ENCODE results near the gene TMEM131L.

The TMEM131L gene

DNA sequence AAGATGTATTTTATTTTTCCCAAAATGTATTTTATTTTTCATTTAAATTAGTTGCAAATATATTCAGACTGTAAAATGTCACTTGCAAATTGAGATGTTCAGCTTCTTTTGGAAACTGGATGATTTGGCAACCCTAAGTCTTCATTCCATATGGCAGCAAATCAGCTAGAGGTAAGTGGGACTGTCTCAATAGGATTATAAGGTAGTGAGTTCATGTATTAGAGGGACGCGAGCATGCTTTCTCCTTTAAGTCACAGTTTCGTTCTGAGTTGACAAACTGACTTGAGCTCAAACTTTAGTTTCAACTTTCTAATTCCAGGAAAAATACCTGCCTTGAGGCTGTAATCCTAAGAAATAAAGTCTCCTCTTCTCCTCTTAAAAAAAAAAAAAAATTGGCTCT lies 44.2 kb upstream of the TMEM131L start:
- DNase-seq (ENCODE audit: low read depth): no peak
- no peak overlapping the region for H3K4me3 ChIP-seq (ENCODE audit: low read depth, low read length)
- TF ChIP-seq, protein P1, sequence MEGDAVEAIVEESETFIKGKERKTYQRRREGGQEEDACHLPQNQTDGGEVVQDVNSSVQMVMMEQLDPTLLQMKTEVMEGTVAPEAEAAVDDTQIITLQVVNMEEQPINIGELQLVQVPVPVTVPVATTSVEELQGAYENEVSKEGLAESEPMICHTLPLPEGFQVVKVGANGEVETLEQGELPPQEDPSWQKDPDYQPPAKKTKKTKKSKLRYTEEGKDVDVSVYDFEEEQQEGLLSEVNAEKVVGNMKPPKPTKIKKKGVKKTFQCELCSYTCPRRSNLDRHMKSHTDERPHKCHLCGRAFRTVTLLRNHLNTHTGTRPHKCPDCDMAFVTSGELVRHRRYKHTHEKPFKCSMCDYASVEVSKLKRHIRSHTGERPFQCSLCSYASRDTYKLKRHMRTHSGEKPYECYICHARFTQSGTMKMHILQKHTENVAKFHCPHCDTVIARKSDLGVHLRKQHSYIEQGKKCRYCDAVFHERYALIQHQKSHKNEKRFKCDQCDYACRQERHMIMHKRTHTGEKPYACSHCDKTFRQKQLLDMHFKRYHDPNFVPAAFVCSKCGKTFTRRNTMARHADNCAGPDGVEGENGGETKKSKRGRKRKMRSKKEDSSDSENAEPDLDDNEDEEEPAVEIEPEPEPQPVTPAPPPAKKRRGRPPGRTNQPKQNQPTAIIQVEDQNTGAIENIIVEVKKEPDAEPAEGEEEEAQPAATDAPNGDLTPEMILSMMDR (conservative IDR thresholded peaks at IDR 0.05; ENCODE audit: low read depth, low read length): no peak

DNA sequence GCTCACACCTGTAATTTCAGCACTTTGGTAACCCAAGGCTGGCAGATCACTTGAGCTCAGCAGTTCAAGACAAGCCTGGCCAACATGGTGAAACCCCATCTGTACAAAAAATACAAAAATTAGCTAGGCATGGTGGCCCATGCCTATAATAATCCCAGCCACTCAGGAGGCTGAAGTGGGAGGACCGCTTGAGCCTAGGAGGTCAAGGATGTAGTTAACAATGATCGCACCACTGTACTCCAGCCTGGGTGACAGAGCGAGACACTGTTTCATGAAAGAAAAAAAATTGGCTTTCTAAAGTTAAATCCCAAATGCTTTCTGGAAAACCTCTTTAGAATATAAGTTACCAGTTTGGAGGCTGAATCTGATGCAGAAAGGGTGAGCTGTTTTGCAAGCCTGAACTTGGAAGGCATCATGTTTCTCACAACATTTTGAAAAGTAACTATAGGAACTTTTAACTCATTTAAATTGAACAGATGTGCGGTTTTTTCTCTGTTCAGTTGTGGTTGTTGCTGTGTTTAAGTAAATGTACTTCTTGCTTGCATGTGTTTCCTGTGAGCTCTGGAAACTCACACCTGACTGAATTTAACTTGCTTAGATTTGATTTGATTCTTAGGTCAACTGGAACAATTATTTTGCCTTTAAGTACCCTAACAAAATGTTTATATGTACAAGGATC lies 39.8 kb upstream of the TMEM131L start:
- TF ChIP-seq, protein P1 (conservative IDR thresholded peaks at IDR 0.05; ENCODE audit: low read depth, low read length): no peak
- H3K4me3 ChIP-seq (ENCODE audit: low read depth, low read length): no peak overlapping the region
- no peak for DNase-seq (ENCODE audit: low read depth)

DNA sequence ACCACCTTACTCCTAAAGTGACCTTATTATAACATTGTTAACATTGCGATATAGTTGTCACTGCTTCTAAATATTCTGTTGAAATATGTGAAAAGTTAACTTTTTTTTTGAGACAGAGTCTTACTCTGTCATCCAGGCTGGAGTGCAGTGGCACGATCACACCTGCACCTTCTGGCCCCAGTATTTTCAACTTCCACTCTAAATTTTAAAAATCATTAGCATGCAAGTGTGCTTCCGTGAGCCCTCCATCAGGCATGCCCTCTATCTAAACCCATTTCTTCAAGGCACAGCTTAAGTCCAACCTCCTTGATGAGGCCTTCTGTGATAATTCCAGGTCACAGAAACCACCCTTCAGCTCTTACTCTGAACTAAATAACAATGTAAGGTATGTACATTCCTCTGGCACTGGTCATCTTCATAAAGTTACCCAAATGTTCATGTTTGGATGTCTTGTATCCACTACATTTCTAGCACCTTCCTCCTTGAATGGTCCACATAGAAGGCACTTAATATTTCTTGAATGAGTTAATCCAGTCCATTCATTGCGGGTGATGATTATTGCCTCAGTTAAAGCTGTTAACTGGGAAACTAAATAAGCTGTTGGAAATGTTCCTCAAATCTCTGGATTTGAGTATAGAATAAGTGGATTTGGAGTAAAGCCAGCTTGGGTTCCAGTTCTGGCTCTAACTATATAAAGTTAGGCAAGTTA lies 38.6 kb upstream of the TMEM131L start:
- DNase-seq (ENCODE audit: low read depth): peak; percentile 41
- H3K4me3 ChIP-seq (ENCODE audit: low read depth, low read length): no peak overlapping the region
- TF ChIP-seq, protein P1 (conservative IDR thresholded peaks at IDR 0.05; ENCODE audit: low read depth, low read length): no peak

DNA sequence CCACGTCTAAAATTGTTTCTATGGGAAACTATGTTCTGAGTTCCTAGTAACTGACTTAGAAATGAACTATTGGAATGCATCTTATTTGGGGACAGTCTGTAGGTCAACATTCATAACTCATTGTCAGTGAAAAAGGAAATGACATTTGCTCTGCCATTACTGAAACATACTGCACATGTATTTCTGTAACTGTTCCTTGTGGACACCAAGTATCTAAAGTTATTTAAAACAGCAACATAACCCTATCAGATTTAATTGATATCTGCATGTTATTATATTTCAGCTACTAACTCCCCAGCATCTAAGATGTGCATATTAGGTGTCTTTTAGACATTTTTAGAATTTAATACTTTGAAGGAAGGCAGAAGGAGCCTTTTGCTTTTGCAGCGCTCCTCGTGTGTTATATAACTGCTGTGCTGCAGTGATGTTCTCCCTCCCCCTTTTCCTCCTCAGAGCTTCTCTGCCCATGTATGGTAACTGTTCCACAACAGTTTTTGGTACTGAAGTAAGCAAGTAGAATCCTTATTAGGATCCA lies 37.2 kb upstream of the TMEM131L start:
- no peak overlapping the region for H3K4me3 ChIP-seq (ENCODE audit: low read depth, low read length)
- no peak for DNase-seq (ENCODE audit: low read depth)
- TF ChIP-seq, protein P1 (conservative IDR thresholded peaks at IDR 0.05; ENCODE audit: low read depth, low read length): no peak

DNA sequence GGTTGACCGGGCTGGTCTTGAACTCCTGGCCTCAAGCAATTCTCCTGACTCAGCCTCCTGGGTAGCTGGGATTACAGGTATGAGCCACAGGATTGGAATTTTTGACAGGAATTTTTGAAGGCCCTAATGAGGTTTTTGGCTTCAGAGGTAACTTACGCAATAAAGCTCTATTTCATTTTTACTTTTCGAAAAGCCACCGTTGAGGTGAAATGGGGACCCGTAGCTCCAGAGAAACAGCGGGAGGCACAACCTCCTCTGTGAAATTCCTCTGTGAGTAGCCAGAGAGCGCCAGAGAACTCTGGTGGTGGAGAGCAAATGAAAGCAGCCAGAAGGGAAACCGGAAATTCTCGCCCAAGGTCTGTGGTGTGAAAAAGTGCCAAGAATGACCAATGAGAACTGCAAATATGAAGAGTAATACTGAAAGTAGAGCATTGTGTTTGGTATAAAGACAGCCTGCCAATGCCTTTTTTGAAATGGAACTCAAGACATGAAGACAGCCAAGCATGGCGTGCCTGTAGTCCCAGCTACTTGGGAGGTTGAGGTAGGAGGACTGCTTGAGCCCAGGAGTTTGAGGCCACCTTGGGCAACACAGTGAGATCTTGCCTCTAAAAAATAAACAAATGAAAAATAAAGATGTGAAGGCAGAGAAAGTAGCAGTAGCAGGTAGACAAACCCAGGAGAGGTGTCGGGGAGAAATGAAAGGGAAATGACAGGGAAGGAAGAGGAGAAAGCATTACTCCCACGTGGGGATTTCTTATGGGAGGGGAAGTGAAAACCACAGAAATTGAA lies 33.0 kb upstream of the TMEM131L start:
- TF ChIP-seq, protein P1 (conservative IDR thresholded peaks at IDR 0.05; ENCODE audit: low read depth, low read length): peak; percentile 89
- H3K4me3 ChIP-seq (ENCODE audit: low read depth, low read length): no peak overlapping the region
- peak; percentile 95 for DNase-seq (ENCODE audit: low read depth)

DNA sequence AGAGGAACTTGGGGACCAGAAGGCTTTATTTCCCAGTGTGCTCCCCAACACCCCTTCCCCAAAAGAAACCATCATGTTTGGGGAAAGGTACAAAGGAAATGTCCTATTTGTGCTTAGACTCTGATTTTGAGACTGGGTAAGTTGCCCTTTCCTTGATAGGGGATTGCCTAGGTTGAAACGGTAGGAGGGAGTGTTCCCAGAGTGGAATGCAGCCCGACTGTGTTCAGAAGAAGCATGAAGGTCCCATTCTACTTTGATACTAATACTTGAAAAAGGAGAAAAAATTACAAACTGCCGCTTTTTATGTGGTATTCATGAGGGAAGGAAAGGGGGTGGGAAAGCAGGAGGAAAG lies 32.4 kb upstream of the TMEM131L start:
- no peak overlapping the region for H3K4me3 ChIP-seq (ENCODE audit: low read depth, low read length)
- DNase-seq (ENCODE audit: low read depth): no peak
- TF ChIP-seq, protein P1 (conservative IDR thresholded peaks at IDR 0.05; ENCODE audit: low read depth, low read length): no peak

Measured in choroid plexus epithelial cell (primary cell).